Gastrocnemius medialis (tissue), 4 donors: ENCODE data around the gene OGFRL1. TPM values are rescaled to one million over a fixed set of nuclear protein-coding genes. Genes with fewer than 3 reads are reported as not detected.

ENCODE experiments used
- ATAC-seq, 2 donors: fragments of 150-250 bp; one replicate each; pipeline ENCODE4 v1.9.1; 2016
- DNase-seq, 2 donors: peaks; one replicate each; pipeline ENCODE4 v3.0.0-alpha.2; 2019
- H3K27ac ChIP-seq, 4 donors: fragments of 200-600 bp; sonication (generic); 1 replicate in 1 of 4; 2 replicates in 3 of 4; pipeline ENCODE4 v1.5.1; 2016 to 2018; ENCODE audit warnings: mild to moderate bottlenecking in 2 of 4, moderate library complexity in 1 of 4
- H3K27me3 ChIP-seq, 3 donors: fragments of 200-600 bp; sonication (generic) in 2 of 3; 1 replicate in 1 of 3; 2 replicates in 2 of 3; pipeline versions ENCODE4 v1.5.1 to v1.6.0; 2016 to 2019; ENCODE audit warnings: mild to moderate bottlenecking in 1 of 3, moderate library complexity in 1 of 3
- H3K36me3 ChIP-seq, 2 donors: fragments of 200-600 bp; sonication (generic) in 1 of 2; one replicate each; pipeline ENCODE4 v1.5.1; 2017 to 2018
- H3K4me1 ChIP-seq, 2 donors: fragments of 200-600 bp; sonication (generic) in 1 of 2; one replicate each; pipeline ENCODE4 v1.5.1; 2016 to 2017; ENCODE audit warnings: mild to moderate bottlenecking in 2 of 2
- H3K4me3 ChIP-seq, 4 donors: fragments of 200-600 bp; sonication (generic) in 3 of 4; 1 replicate in 1 of 4; 2 replicates in 3 of 4; pipeline ENCODE4 v1.5.1; 2016 to 2019; ENCODE audit warnings: mild to moderate bottlenecking in 2 of 4
- H3K9me3 ChIP-seq, 3 donors: fragments of 200-600 bp; sonication (generic) in 2 of 3; 1 replicate in 1 of 3; 2 replicates in 2 of 3; pipeline ENCODE4 v1.5.1; 2016 to 2019
- POLR2A ChIP-seq, 2 donors: fragments of 450-650 bp; IDR thresholded peaks; one replicate each; pipeline ENCODE4 v1.6.1; 2017; ENCODE audit warnings: antibody characterized with exemption in 2 of 2, mild to moderate bottlenecking in 2 of 2, moderate library complexity in 2 of 2
- in situ Hi-C, 4 donors: fragments of 200-750 bp; cut with MboI; loops; one replicate each; pipeline versions ENCODE4 v1.15.0 to v1.8.0; 2017; ENCODE audit warnings: low sequenced_read_pairs in 4 of 4
- intact Hi-C: fragments of 100-400 bp; cut with DNase I; formaldehyde crosslinking; loops from one replicate; pipeline ENCODE4 v1.15.1; 2023; ENCODE audit warnings: low total_unique reads
- total RNA-seq, 4 donors: library from RNA; depleted of rRNA; stranded (reverse); fragments of >200 nt; gene quantifications; one replicate each; pipeline versions ENCODE4 v1.1.0 to v1.2.3, GENCODE V29; 2016
- TF ChIP-seq, protein P1 (sequence below), 5 experiments: fragments of 450-650 bp in 3 of 5; fragments of 200-600 bp in 2 of 5; sonication (generic) in 2 of 5; IDR thresholded peaks in 4 of 5; conservative IDR thresholded peaks in 1 of 5; 1 replicate in 4 of 5; 2 replicates in 1 of 5; pipeline ENCODE4 v1.5.1; 2016 to 2019; ENCODE audit warnings: antibody characterized with exemption in 5 of 5, mild to moderate bottlenecking in 3 of 5, moderate library complexity in 3 of 5

OGFRL1 gene
- total RNA-seq, 4 donors from 2014 or later: 4.6 to 18.0 (median 6.8) TPM

- Histone ChIP-seq H3K36me3 (no peaks in the 10 kb centered on the region), H3K4me1 (peaks cover 0 to 34% of the 10 kb centered on the region in 2 donors), H3K27ac (no peak overlapping the region), H3K4me3 (no peak overlapping the region), H3K9me3 (no peaks in the 10 kb centered on the region), H3K27me3 (no peaks in the 10 kb centered on the region)
- DNase-seq: no peak
- in situ Hi-C loops: no loop called here
- no peak for ATAC-seq
- intact Hi-C loops: no loop called here
- TF ChIP-seq, protein P1, sequence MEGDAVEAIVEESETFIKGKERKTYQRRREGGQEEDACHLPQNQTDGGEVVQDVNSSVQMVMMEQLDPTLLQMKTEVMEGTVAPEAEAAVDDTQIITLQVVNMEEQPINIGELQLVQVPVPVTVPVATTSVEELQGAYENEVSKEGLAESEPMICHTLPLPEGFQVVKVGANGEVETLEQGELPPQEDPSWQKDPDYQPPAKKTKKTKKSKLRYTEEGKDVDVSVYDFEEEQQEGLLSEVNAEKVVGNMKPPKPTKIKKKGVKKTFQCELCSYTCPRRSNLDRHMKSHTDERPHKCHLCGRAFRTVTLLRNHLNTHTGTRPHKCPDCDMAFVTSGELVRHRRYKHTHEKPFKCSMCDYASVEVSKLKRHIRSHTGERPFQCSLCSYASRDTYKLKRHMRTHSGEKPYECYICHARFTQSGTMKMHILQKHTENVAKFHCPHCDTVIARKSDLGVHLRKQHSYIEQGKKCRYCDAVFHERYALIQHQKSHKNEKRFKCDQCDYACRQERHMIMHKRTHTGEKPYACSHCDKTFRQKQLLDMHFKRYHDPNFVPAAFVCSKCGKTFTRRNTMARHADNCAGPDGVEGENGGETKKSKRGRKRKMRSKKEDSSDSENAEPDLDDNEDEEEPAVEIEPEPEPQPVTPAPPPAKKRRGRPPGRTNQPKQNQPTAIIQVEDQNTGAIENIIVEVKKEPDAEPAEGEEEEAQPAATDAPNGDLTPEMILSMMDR (IDR thresholded peaks at IDR 0.05 in 4 of 5, conservative IDR thresholded peaks at IDR 0.05 in 1 of 5): no peak
- no peak for TF ChIP-seq POLR2A (IDR thresholded peaks at IDR 0.05)
These were observed 35.7 kb upstream of the OGFRL1 start for GRCh38 chr6:71252960-71253359.

DNA sequence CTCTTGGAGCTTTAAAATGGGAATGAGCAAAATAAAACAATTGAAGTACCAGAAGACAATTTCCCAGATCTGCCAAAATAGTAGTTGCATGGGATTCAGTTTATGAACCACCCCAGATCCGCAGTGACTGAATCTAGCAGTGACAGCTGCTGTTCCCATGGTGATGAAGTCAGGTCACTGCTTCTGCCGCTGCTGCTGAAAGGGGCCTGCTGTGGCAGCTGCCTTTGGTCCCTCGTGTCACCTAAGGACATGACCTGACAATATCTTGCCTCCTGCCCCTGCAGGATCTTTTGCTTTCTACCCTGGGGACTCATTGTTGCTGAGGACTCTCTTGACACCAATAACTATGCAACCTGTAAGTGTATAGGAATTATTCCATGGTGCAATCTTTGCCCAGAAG, 34.3 kb upstream of the OGFRL1 start:
- DNase-seq (no peak), ATAC-seq (no peak)
- no peaks in the 10 kb centered on the region for H3K27me3 ChIP-seq
- no peaks in the 10 kb centered on the region for H3K36me3 ChIP-seq
- intact Hi-C loops (no loop called here), in situ Hi-C loops (no loop called here)
- H3K9me3 ChIP-seq: no peaks in the 10 kb centered on the region
- H3K27ac ChIP-seq: peak overlapping the region in 2 of 4 donors; percentile 28 to 45
- H3K4me1 ChIP-seq: peaks cover 0 to 24% of the 10 kb centered on the region in 2 donors
- no peak overlapping the region for H3K4me3 ChIP-seq
- TF ChIP-seq, protein P1 (IDR thresholded peaks at IDR 0.05 in 4 of 5, conservative IDR thresholded peaks at IDR 0.05 in 1 of 5): no peak
- no peak for TF ChIP-seq POLR2A (IDR thresholded peaks at IDR 0.05)

DNA sequence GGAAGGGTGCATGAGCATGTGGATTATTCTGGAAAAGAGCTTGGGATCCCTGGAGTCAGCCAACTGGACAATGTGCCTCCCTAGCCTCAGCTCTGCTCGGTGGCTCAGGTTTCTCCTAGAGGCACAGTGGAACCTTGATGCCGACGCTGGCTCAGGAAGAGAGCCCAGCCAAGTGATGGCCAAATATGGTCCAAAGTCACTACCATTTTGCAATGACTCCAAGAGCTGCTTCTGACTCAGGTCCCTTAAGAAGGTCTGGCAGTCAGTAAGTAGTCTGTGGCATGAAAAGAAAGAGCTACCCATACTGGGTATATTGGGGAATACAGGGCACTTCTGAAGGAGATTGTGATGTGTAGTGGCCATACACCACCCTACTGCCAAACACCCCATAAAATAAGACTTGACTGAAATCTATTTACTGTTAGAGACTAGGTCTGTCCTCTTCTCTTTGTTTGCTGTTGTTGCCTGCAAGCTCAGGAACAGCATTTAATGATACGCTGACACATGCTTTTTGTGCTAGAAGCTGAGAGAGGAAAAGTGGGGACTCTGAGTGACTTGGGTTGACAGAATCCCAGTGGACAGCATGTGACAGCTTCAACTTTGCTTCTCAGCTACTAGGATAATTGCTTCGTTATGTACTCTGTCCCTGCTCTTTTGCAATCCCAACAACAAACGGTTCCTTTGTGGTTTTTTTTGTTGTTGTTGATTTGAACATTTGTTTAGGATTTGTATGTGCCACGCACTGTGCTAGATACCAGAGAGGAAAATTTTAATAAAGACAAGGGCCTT, 30.3 kb upstream of the OGFRL1 start:
- Histone ChIP-seq H3K36me3 (no peaks in the 10 kb centered on the region), H3K4me3 (no peak overlapping the region), H3K27ac (peak overlapping the region in 1 of 4 donors; percentile 46), H3K4me1 (peaks cover 0 to 13% of the 10 kb centered on the region in 2 donors), H3K27me3 (no peaks in the 10 kb centered on the region), H3K9me3 (no peaks in the 10 kb centered on the region)
- ATAC-seq (peak; percentile 61 to 70), DNase-seq (no peak)
- TF ChIP-seq, protein P1 (IDR thresholded peaks at IDR 0.05 in 4 of 5, conservative IDR thresholded peaks at IDR 0.05 in 1 of 5): no peak
- TF ChIP-seq POLR2A (IDR thresholded peaks at IDR 0.05): no peak
- in situ Hi-C loops (no loop called here), intact Hi-C loops (no loop called here)

GRCh38 chr6:71259888-71260604, 28.6 kb upstream of the OGFRL1 start:
- Histone ChIP-seq H3K9me3 (no peaks in the 10 kb centered on the region), H3K4me3 (no peak overlapping the region), H3K27ac (no peak overlapping the region), H3K36me3 (no peaks in the 10 kb centered on the region), H3K27me3 (no peaks in the 10 kb centered on the region), H3K4me1 (peaks cover 0 to 3% of the 10 kb centered on the region in 2 donors)
- no peak for ATAC-seq
- in situ Hi-C loops (no loop called here), intact Hi-C loops (no loop called here)
- TF ChIP-seq, protein P1 (IDR thresholded peaks at IDR 0.05 in 4 of 5, conservative IDR thresholded peaks at IDR 0.05 in 1 of 5): no peak
- TF ChIP-seq POLR2A (IDR thresholded peaks at IDR 0.05): no peak
- DNase-seq: no peak
